Right lobe of liver (tissue), 6 donors: ENCODE results near the gene RPAP3. TPM values are rescaled to one million over a fixed set of nuclear protein-coding genes. Genes with fewer than 3 reads are reported as not detected.

ENCODE experiments used
- ATAC-seq, 4 donors: fragments of 200-7000 bp; cut with Tn5 transposase; one replicate each; pipeline ENCODE4 v1.9.1; 2020; ENCODE audit warnings: mild to moderate bottlenecking in 4 of 4, moderate library complexity in 4 of 4
- DNase-seq, 3 donors: peaks; one replicate each; pipeline ENCODE4 v3.0.0-alpha.2; 2020
- H3K27ac ChIP-seq, 3 donors: fragments of 200-600 bp; one replicate each; pipeline ENCODE4 v1.8.0; 2022
- H3K27me3 ChIP-seq, 2 donors: fragments of 200-600 bp; one replicate each; pipeline ENCODE4 v1.8.0; 2022
- H3K36me3 ChIP-seq, 4 donors: fragments of 200-600 bp; sonication (generic) in 1 of 4; one replicate each; pipeline versions ENCODE4 v1.5.1 to v1.8.0; 2017 to 2022; ENCODE audit warnings: control low read depth in 1 of 4
- H3K4me1 ChIP-seq, 4 donors: fragments of 200-600 bp; sonication (generic) in 1 of 4; one replicate each; pipeline versions ENCODE4 v1.5.1 to v1.8.0; 2017 to 2022; ENCODE audit warnings: control low read depth in 1 of 4
- H3K4me3 ChIP-seq, 3 donors: fragments of 200-600 bp; one replicate each; pipeline ENCODE4 v1.8.0; 2022
- H3K9me3 ChIP-seq, 4 donors: fragments of 200-600 bp; sonication (generic) in 1 of 4; one replicate each; pipeline versions ENCODE4 v1.5.1 to v1.8.0; 2017 to 2022; ENCODE audit warnings: control low read depth in 1 of 4
- CTCF ChIP-seq, 4 donors: fragments of 200-600 bp in 3 of 4; fragments of 450-650 bp in 1 of 4; IDR thresholded peaks; one replicate each; pipeline versions ENCODE4 v1.5.1 to v1.8.0; 2016 to 2022; ENCODE audit warnings: antibody characterized with exemption in 4 of 4, mild to moderate bottlenecking in 2 of 4
- POLR2A ChIP-seq: fragments of 450-650 bp; IDR thresholded peaks from one replicate; pipeline ENCODE4 v1.6.1; 2017; ENCODE audit warnings: antibody characterized with exemption, mild to moderate bottlenecking
- WGBS: methylation state at CpG from one replicate; pipeline ENCODE4 v1.1.6; 2018; ENCODE audit warnings: low coverage, low lambda C conversion rate; ENCODE audit not compliant: insufficient coverage; ENCODE audit errors: missing lambda C conversion rate; 5-methylcytosine and 5-hydroxymethylcytosine counted together
- intact Hi-C, 2 donors: fragments of 100-400 bp; cut with DNase I; formaldehyde crosslinking; loops; one replicate each; pipeline versions ENCODE4 v1.11.2 to v1.14.1; 2022
- total RNA-seq, 6 experiments: library from RNA; depleted of rRNA in 2 of 6; stranded (reverse); fragments of >200 nt in 2 of 6; fragmentation: NEBNext Ultra II Directional in 3 of 6; extraction: Animal tissue kit (Norgen Biotek cat#: 25700) in 3 of 6; gene quantifications; one replicate each; pipeline versions ENCODE4 v1.1.0 to v1.2.4, GENCODE V29; 2016 to 2023
- donor health status: DM: no; HTN: yes; CAD: no.
- donor health status: DM: no; HTN: no; CAD: no.
- donor health status: DM: no; HTN: no; CAD: no.
- donor health status: DM: no; HTN: yes; CAD: no.
- donor health status: DM: no; HTN: yes; CAD: no.

RPAP3 gene
- total RNA-seq, 6 experiments from 2014 or later, result 6.9 to 13.2 (median 10.4) TPM

GRCh38 chr12:47744778-47745436 is 39.1 kb upstream of the RPAP3 start:
- Histone ChIP-seq H3K27ac (no peak overlapping the region), H3K36me3 (no peaks in the 10 kb centered on the region), H3K27me3 (no peaks in the 10 kb centered on the region), H3K9me3 (no peaks in the 10 kb centered on the region), H3K4me1 (no peaks in the 10 kb centered on the region), H3K4me3 (no peak overlapping the region)
- DNase-seq (no peak), ATAC-seq (no peak)
- TF ChIP-seq CTCF (IDR thresholded peaks at IDR 0.05) (no peak), POLR2A (no peak)
- 82% methylated on average over 8 of the region's 8 CpGs for WGBS
- intact Hi-C loops, result loop anchor here in 1 of 2 donors (5.0 kb wide), 1 partner anchor 32 kb away; no protein-coding TSS in a partner anchor

GRCh38 chr12:47744005-47744651 is 38.3 kb upstream of the RPAP3 start:
- peak; percentile 56 to 76 (median 71) for DNase-seq
- no peak overlapping the region for H3K4me3 ChIP-seq
- no peaks in the 10 kb centered on the region for H3K27me3 ChIP-seq
- H3K9me3 ChIP-seq, result no peaks in the 10 kb centered on the region
- TF ChIP-seq CTCF (IDR thresholded peaks at IDR 0.05) (peak; percentile 62 to 75 (median 69)), POLR2A (no peak)
- H3K4me1 ChIP-seq, result no peaks in the 10 kb centered on the region
- H3K27ac ChIP-seq, result no peak overlapping the region
- intact Hi-C loops, result loop anchor here in 1 of 2 donors (5.0 kb wide), 1 partner anchor 33 kb away; no protein-coding TSS in a partner anchor
- no peaks in the 10 kb centered on the region for H3K36me3 ChIP-seq
- peak; percentile 72 to 76 (median 74) for ATAC-seq
- WGBS, result 18% methylated on average over 9 of the region's 10 CpGs

- intact Hi-C loops, result loop anchor here in 1 of 2 donors (5.0 kb wide), 1 partner anchor 34 kb away; no protein-coding TSS in a partner anchor
- Histone ChIP-seq H3K9me3 (no peaks in the 10 kb centered on the region), H3K27ac (no peak overlapping the region), H3K4me1 (no peaks in the 10 kb centered on the region), H3K4me3 (no peak overlapping the region), H3K27me3 (no peaks in the 10 kb centered on the region), H3K36me3 (no peaks in the 10 kb centered on the region)
- ATAC-seq, result no peak
- 63% methylated on average over 6 of the region's 9 CpGs for whole genome bisulfite sequencing
- no peak for TF ChIP-seq POLR2A
- TF ChIP-seq CTCF (IDR thresholded peaks at IDR 0.05), result no peak
- DNase-seq, result no peak
Observed at GRCh38 chr12:47743311-47743860, 37.6 kb upstream of the RPAP3 start.

- Histone ChIP-seq H3K4me1 (peaks cover 0 to 5% (median 5%) of the 10 kb centered on the region in 4 donors), H3K4me3 (no peak overlapping the region), H3K27ac (no peak overlapping the region), H3K36me3 (no peaks in the 10 kb centered on the region), H3K27me3 (no peaks in the 10 kb centered on the region), H3K9me3 (no peaks in the 10 kb centered on the region)
- TF ChIP-seq CTCF (IDR thresholded peaks at IDR 0.05) (peak; percentile 91 to 95 (median 92)), POLR2A (no peak)
- ATAC-seq (peak; percentile 9 to 46 (median 44)), DNase-seq (peak in 1 of 3 donors; percentile 53)
- intact Hi-C loops, result loop anchor here in 1 of 2 donors (5.0 kb wide), 1 partner anchor 35 kb away; no protein-coding TSS in a partner anchor
- 39% methylated on average over 6 of the region's 7 CpGs for WGBS
Observed at GRCh38 chr12:47742253-47742825, 36.5 kb upstream of the RPAP3 start.
